Measurements from ENCODE around the gene OBP2B.
"Not testable (repeated sequence)": the region's sequence is repeated elsewhere in the genome, so short reads cannot be mapped to it uniquely, and the experiment has no call there.

Gene OBP2B

GRCh38 chr9:133207540-133208170 is 1.4 kb downstream of the OBP2B start:
- TF ChIP-seq CTCF (IDR thresholded peaks at IDR 0.05; ENCODE audit: insufficient read depth, low read depth, low read length, missing control alignments), result no peak
- DNase-seq (ENCODE audit: low read depth), result no peak

GRCh38 chr9:133207021-133207531 is 2.0 kb downstream of the OBP2B start:
- no peak overlapping the region for H3K4me3 ChIP-seq (ENCODE audit: low read depth, low read length)
- no peak for TF ChIP-seq CTCF (IDR thresholded peaks at IDR 0.05; ENCODE audit: insufficient read depth, low read depth, low read length, missing control alignments)
- no peak for DNase-seq (ENCODE audit: low read depth)

More at GRCh38 chr9:133207540-133208170, 1.4 kb downstream of the OBP2B start:
- no peak overlapping the region for H3K4me3 ChIP-seq (ENCODE audit: low read depth, low read length)

- DNase-seq (ENCODE audit: low read depth), result no peak
- H3K4me3 ChIP-seq (ENCODE audit: low read depth, low read length), result no peak overlapping the region
- no peak for TF ChIP-seq CTCF (IDR thresholded peaks at IDR 0.05; ENCODE audit: insufficient read depth, low read depth, low read length, missing control alignments)
Observed at GRCh38 chr9:133205996-133206931, 2.8 kb downstream of the OBP2B start.

- not testable (repeated sequence) for H3K4me3 ChIP-seq (ENCODE audit: low read depth, low read length)
Observed at GRCh38 chr9:133205481-133205887, 3.6 kb downstream of the OBP2B start.

GRCh38 chr9:133204993-133205336 is 4.1 kb downstream of the OBP2B start:
- TF ChIP-seq CTCF (IDR thresholded peaks at IDR 0.05; ENCODE audit: insufficient read depth, low read depth, low read length, missing control alignments), result no peak
- DNase-seq (ENCODE audit: low read depth), result no peak
- no peak overlapping the region for H3K4me3 ChIP-seq (ENCODE audit: low read depth, low read length)

More at GRCh38 chr9:133205481-133205887, 3.6 kb downstream of the OBP2B start:
- DNase-seq (ENCODE audit: low read depth), result not testable (repeated sequence)

GRCh38 chr9:133204335-133204992 is 4.6 kb downstream of the OBP2B start:
- no peak for DNase-seq (ENCODE audit: low read depth)
- TF ChIP-seq CTCF (IDR thresholded peaks at IDR 0.05; ENCODE audit: insufficient read depth, low read depth, low read length, missing control alignments), result no peak
- H3K4me3 ChIP-seq (ENCODE audit: low read depth, low read length), result no peak overlapping the region
